ENCODE results near the gene ZNF75A.

The ZNF75A gene

GRCh38 chr16:3305109-3306068 is at the start of gene ZNF75A, which contains the start of gene TIGD7:
Gene ZNF75A (plus strand): TSS chr16:3305497. CDS start chr16:3308429, 2,932 bp downstream.
Gene TIGD7 (minus strand): TSS chr16:3305430. CDS start chr16:3300614, 4,816 bp downstream.
- CTCF ChIA-PET, result interaction anchor here (0.7 kb wide), 1 partner anchor 98 kb away, joined by 3 read pairs; no protein-coding TSS in a partner anchor
- Histone ChIP-seq H3K27ac (ENCODE audit: extremely low read depth, low read depth, low read length) (peak within 1 kb of the TSS; percentile 64), H3K4me3 (ENCODE audit: low read depth, low read length) (peak within 1 kb of the TSS; percentile 77), H3K36me3 (ENCODE audit: control insufficient read depth in 2 of 2, insufficient read depth in 1 of 2, low read length in 2 of 2) (peaks cover 20 to 49% of the 10 kb centered on the region in 2 experiments; a peak in 2 of 3 replicates), H3K9me3 (ENCODE audit: control insufficient read depth, insufficient read depth, low read depth, low read length) (no peaks in the 10 kb centered on the region; the same call in 1 of the 2 replicates), H3K4me1 (ENCODE audit: control insufficient read depth, insufficient read depth, low read length) (no peaks in the 10 kb centered on the region)
- POLR2A ChIA-PET, result interaction anchor here (0.9 to 3.4 kb wide), 3 partner anchors 9 to 139 kb away, joined by 3 to 21 read pairs (median 4); partner anchors contain the start of gene ZNF263
- TF ChIP-seq ZNF560 (tag by site-specific recombination; IDR thresholded peaks at IDR 0.05; ENCODE audit: borderline replicate concordance) (peak; percentile 100), ZNF214 (tag by site-specific recombination; IDR thresholded peaks at IDR 0.05; ENCODE audit: borderline replicate concordance) (no peak), ZBTB6 (tag by site-specific recombination; IDR thresholded peaks at IDR 0.05) (peak; percentile 97), ZNF548 (tag by site-specific recombination; IDR thresholded peaks at IDR 0.05) (peak; percentile 68; the same call in 1 of the 2 replicates), ZNF555 (tag by site-specific recombination; conservative IDR thresholded peaks at IDR 0.05) (no peak), ZNF24 (tag by site-specific recombination; IDR thresholded peaks at IDR 0.05) (0 out of 2 replicates have a peak, but pooled peaks have one; percentile 7), CTCF (tag by site-specific recombination; IDR thresholded peaks at IDR 0.05) (peak; percentile 31; the same call in 1 of the 2 replicates), HIC1 (tag by site-specific recombination; IDR thresholded peaks at IDR 0.05) (peak; percentile 47; the same call in 1 of the 2 replicates), EGR2 (tag by site-specific recombination; IDR thresholded peaks at IDR 0.05; ENCODE audit: low read depth) (peak; percentile 54), SCRT2 (tag by site-specific recombination; IDR thresholded peaks at IDR 0.05) (peak; percentile 33; the same call in 1 of the 2 replicates), ZNF76 (tag by site-specific recombination; IDR thresholded peaks at IDR 0.05; ENCODE audit: borderline replicate concordance, low read depth) (peak; percentile 36; the same call in 1 of the 2 replicates), OVOL3 (tag by site-specific recombination; IDR thresholded peaks at IDR 0.05) (0 out of 2 replicates have a peak, but pooled peaks have one; percentile 47), ZNF777 (tag by site-specific recombination; IDR thresholded peaks at IDR 0.05; ENCODE audit: borderline replicate concordance) (peak; percentile 45; the same call in 1 of the 2 replicates), SETDB1 (IDR thresholded peaks at IDR 0.05; ENCODE audit: insufficient read length, low read length) (peak; percentile 87), ZNF366 (tag by site-specific recombination; conservative IDR thresholded peaks at IDR 0.05) (no peak), ZBTB17 (tag by site-specific recombination; IDR thresholded peaks at IDR 0.05) (peak; percentile 77)
- TF ChIP-seq, protein P1, sequence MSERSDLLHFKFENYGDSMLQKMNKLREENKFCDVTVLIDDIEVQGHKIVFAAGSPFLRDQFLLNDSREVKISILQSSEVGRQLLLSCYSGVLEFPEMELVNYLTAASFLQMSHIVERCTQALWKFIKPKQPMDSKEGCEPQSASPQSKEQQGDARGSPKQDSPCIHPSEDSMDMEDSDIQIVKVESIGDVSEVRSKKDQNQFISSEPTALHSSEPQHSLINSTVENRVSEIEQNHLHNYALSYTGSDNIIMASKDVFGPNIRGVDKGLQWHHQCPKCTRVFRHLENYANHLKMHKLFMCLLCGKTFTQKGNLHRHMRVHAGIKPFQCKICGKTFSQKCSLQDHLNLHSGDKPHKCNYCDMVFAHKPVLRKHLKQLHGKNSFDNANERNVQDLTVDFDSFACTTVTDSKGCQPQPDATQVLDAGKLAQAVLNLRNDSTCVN (tag by site-specific recombination; optimal IDR thresholded peaks at IDR 0.05), result peak; percentile 82
- TF ChIP-seq, protein P2, sequence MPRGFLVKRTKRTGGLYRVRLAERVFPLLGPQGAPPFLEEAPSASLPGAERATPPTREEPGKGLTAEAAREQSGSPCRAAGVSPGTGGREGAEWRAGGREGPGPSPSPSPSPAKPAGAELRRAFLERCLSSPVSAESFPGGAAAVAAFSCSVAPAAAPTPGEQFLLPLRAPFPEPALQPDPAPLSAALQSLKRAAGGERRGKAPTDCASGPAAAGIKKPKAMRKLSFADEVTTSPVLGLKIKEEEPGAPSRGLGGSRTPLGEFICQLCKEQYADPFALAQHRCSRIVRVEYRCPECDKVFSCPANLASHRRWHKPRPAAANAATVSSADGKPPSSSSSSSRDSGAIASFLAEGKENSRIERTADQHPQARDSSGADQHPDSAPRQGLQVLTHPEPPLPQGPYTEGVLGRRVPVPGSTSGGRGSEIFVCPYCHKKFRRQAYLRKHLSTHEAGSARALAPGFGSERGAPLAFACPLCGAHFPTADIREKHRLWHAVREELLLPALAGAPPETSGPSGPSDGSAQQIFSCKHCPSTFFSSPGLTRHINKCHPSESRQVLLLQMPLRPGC (tag by site-specific recombination; IDR thresholded peaks at IDR 0.05), result peak; percentile 13; the same call in 1 of the 2 replicates
- TF ChIP-seq, protein P3, sequence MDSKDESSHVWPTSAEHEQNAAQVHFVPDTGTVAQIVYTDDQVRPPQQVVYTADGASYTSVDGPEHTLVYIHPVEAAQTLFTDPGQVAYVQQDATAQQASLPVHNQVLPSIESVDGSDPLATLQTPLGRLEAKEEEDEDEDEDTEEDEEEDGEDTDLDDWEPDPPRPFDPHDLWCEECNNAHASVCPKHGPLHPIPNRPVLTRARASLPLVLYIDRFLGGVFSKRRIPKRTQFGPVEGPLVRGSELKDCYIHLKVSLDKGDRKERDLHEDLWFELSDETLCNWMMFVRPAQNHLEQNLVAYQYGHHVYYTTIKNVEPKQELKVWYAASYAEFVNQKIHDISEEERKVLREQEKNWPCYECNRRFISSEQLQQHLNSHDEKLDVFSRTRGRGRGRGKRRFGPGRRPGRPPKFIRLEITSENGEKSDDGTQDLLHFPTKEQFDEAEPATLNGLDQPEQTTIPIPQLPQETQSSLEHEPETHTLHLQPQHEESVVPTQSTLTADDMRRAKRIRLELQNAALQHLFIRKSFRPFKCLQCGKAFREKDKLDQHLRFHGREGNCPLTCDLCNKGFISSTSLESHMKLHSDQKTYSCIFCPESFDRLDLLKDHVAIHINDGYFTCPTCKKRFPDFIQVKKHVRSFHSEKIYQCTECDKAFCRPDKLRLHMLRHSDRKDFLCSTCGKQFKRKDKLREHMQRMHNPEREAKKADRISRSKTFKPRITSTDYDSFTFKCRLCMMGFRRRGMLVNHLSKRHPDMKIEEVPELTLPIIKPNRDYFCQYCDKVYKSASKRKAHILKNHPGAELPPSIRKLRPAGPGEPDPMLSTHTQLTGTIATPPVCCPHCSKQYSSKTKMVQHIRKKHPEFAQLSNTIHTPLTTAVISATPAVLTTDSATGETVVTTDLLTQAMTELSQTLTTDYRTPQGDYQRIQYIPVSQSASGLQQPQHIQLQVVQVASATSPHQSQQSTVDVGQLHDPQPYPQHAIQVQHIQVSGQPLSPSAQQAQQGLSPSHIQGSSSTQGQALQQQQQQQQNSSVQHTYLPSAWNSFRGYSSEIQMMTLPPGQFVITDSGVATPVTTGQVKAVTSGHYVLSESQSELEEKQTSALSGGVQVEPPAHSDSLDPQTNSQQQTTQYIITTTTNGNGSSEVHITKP (tag by site-specific recombination; IDR thresholded peaks at IDR 0.05), result 0 out of 2 replicates have a peak, but pooled peaks have one; percentile 6
- TF ChIP-seq, protein P4, sequence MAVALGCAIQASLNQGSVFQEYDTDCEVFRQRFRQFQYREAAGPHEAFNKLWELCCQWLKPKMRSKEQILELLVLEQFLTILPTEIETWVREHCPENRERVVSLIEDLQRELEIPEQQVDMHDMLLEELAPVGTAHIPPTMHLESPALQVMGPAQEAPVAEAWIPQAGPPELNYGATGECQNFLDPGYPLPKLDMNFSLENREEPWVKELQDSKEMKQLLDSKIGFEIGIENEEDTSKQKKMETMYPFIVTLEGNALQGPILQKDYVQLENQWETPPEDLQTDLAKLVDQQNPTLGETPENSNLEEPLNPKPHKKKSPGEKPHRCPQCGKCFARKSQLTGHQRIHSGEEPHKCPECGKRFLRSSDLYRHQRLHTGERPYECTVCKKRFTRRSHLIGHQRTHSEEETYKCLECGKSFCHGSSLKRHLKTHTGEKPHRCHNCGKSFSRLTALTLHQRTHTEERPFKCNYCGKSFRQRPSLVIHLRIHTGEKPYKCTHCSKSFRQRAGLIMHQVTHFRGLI (tag by site-specific recombination; IDR thresholded peaks at IDR 0.05), result peak; percentile 87

Data from HEK293 (cell line).